Lower lobe of right lung (tissue), 2 donors: Measurements from ENCODE around the gene NUMA1. TPM values are rescaled to one million over a fixed set of nuclear protein-coding genes. Genes with fewer than 3 reads are reported as not detected.

Source experiments
- ATAC-seq, 2 donors: fragments of 200-7000 bp; cut with Tn5 transposase; one replicate each; pipeline ENCODE4 v1.9.1; 2020 to 2022; ENCODE audit warnings: mild to moderate bottlenecking in 2 of 2, moderate library complexity in 2 of 2
- DNase-seq: peaks from one replicate; pipeline ENCODE4 v3.0.0-alpha.2; 2020
- H3K27ac ChIP-seq: fragments of 200-600 bp; one replicate; pipeline ENCODE4 v1.8.0; 2022
- H3K27me3 ChIP-seq: fragments of 200-600 bp; one replicate; pipeline ENCODE4 v1.8.0; 2022; ENCODE audit warnings: low read depth
- H3K36me3 ChIP-seq: fragments of 200-600 bp; one replicate; pipeline ENCODE4 v1.8.0; 2022; ENCODE audit warnings: mild to moderate bottlenecking
- H3K4me1 ChIP-seq: fragments of 200-600 bp; one replicate; pipeline ENCODE4 v1.8.0; 2022
- H3K4me3 ChIP-seq: fragments of 200-600 bp; one replicate; pipeline ENCODE4 v1.8.0; 2022; ENCODE audit warnings: mild to moderate bottlenecking
- H3K9me3 ChIP-seq: fragments of 200-600 bp; one replicate; pipeline ENCODE4 v1.8.0; 2022
- CTCF ChIP-seq: fragments of 200-600 bp; IDR thresholded peaks from one replicate; pipeline ENCODE4 v1.8.0; 2022; ENCODE audit warnings: antibody characterized with exemption, mild to moderate bottlenecking
- intact Hi-C: fragments of 100-400 bp; cut with DNase I; formaldehyde crosslinking; loops from one replicate; pipeline ENCODE4 v1.11.0; 2022
- total RNA-seq: library from RNA; stranded (reverse); fragmentation: NEBNext Ultra II Directional; extraction: Animal tissue kit (Norgen Biotek cat#: 25700); gene quantifications from one replicate; pipeline ENCODE4 v1.2.1, GENCODE V29; 2021
- donor health status: DM: no; HTN: yes; CAD: no; lungs with severe emphysema.

Gene NUMA1
- total RNA-seq, 1 donor from 2014 or later: 200 TPM

DNA sequence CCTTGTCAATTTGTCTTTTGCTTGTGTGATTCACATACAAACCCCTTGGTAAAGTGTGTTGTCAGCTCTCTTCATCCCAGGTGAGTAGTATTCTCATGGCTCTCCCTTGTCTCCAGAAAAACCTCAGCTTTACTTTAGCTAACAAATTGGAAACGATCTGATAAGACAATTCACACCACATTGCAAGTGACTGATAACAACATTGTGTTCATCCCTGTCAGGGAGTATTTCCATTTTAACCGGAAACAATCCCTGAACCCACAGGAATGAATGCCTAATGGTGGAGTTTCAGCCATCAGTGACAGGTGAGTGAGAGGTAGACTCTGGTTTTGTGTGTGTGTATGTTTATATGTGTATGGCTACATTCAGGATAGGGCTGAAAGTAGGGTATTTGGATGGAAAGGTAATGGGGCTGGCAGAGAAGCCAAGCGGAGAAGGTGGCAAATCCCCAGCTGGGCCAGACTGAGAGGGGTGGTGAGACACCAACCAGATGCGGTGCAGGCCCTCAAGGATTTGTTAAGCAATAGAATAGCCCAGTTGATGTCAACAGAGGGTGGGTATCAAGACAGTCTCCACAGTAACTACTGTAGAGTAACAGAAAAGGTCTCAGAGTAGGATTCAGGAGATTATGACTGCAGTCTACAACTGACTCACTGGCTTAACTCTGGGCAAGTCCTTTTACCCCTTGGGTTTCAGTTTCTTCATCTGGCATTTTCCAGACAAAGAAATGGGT, 7.9 kb upstream of the NUMA1 start:
- Histone ChIP-seq H3K27me3 (no peaks in the 10 kb centered on the region), H3K9me3 (no peaks in the 10 kb centered on the region), H3K36me3 (peaks cover 48% of the 10 kb centered on the region), H3K27ac (no peak overlapping the region), H3K4me1 (peaks cover 15% of the 10 kb centered on the region), H3K4me3 (no peak overlapping the region)
- ATAC-seq: no peak
- no peak for DNase-seq
- no peak for TF ChIP-seq CTCF
- intact Hi-C loops: no loop called here

DNA sequence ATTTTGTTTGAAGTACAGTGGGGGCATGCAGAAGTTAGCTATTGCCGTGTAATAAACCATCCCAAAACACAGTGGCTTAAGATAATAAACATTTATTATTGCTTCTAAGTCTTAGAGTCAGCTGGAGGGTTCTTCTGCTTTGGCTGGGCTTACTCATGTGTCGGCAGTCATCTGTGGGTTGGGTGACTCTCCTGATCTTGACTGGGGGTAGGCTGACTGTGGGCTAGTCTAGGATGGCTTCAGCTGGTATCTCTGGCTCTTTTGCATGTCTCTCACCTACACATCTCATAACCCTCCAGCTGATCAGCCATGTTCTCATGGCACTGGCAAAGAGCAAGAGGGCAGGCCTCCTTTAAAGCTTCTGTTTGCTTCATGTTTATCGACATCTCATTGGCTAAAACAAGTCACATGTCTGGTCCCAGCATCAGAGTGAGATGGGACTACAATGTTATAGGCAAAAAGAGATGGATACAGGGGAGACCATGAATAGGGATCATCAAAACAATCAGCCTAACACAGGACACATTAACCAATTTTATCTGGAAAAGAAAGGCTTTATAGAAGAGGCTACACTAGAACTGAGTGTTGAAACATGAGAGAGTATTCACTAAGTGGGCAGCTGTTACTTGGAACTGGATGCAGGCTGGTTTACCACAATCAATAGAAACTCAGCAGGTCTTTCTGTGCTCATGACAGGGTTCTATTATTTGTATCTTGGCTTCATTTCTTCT, 5.4 kb upstream of the NUMA1 start:
- intact Hi-C loops: no loop called here
- H3K9me3 ChIP-seq: no peaks in the 10 kb centered on the region
- H3K27me3 ChIP-seq: no peaks in the 10 kb centered on the region
- peaks cover 16% of the 10 kb centered on the region for H3K4me1 ChIP-seq
- H3K27ac ChIP-seq: no peak overlapping the region
- peaks cover 44% of the 10 kb centered on the region for H3K36me3 ChIP-seq
- ATAC-seq: no peak
- H3K4me3 ChIP-seq: no peak overlapping the region
- TF ChIP-seq CTCF: no peak
- no peak for DNase-seq

DNA sequence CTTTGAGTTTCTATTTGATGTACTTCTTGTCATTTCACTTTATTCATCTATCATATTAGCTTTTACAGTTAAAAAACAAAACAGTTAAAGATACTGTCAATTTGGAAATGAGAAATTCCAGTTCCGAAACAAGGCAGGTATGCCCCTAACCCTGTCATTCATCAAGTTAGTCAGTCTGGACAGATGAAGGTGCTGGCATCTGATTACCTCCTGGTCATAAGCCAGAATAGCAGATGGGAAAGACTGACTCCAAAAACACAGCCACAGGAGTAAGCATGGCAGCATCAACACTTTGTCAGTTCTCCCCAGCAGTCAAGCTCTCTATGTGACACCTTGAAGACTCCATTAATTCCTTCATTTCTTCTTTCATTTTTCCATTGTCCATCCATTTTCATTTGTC, 4.6 kb upstream of the NUMA1 start:
- Histone ChIP-seq H3K9me3 (no peaks in the 10 kb centered on the region), H3K4me3 (no peak overlapping the region), H3K27me3 (no peaks in the 10 kb centered on the region), H3K27ac (no peak overlapping the region), H3K36me3 (peaks cover 37% of the 10 kb centered on the region), H3K4me1 (peaks cover 14% of the 10 kb centered on the region)
- intact Hi-C loops: no loop called here
- DNase-seq: no peak
- no peak for TF ChIP-seq CTCF
- ATAC-seq: no peak

DNA sequence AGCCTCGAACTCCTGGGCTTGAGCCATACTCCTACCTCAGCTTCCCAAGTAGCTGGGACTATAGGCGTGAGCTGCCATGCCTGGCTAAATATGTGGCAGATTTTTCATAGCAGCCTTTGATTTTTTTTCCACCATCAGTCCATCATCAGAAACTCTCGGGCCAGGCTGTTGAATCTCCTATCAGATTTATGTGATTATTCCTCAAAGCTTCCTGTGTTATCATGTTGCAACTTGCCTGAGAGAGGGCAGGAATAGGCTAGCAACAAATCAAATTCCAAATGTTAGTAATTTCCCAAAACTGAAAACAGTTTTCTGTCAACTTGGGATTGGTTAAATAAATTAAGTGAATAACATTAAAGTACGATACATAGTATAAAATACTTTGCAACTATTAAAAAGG, 3.7 kb upstream of the NUMA1 start:
- H3K27ac ChIP-seq: no peak overlapping the region
- no peaks in the 10 kb centered on the region for H3K9me3 ChIP-seq
- no peak for TF ChIP-seq CTCF
- intact Hi-C loops: no loop called here
- no peaks in the 10 kb centered on the region for H3K27me3 ChIP-seq
- H3K4me3 ChIP-seq: no peak overlapping the region
- DNase-seq (no peak), ATAC-seq (no peak)
- H3K36me3 ChIP-seq: peaks cover 28% of the 10 kb centered on the region
- H3K4me1 ChIP-seq: peaks cover 22% of the 10 kb centered on the region

GRCh38 chr11:72083414-72083813, 3.1 kb upstream of the NUMA1 start:
- DNase-seq: no peak
- Histone ChIP-seq H3K4me1 (peaks cover 26% of the 10 kb centered on the region), H3K4me3 (no peak overlapping the region), H3K27ac (no peak overlapping the region), H3K9me3 (no peaks in the 10 kb centered on the region), H3K36me3 (peaks cover 21% of the 10 kb centered on the region), H3K27me3 (no peaks in the 10 kb centered on the region)
- TF ChIP-seq CTCF: no peak
- intact Hi-C loops: no loop called here
- no peak for ATAC-seq
